ENCODE measurements around the gene COL27A1. TPM values are rescaled to one million over a fixed set of nuclear protein-coding genes. Genes with fewer than 3 reads are reported as not detected.

The COL27A1 gene
- total RNA-seq, 2 experiments from 2014 or later, result 8.4 to 9.7 TPM

GRCh38 chr9:114275246-114276004 lies 120.1 kb downstream of the COL27A1 start:
- CTCF ChIA-PET, result no interaction called here
- DNase-seq (no peak), ATAC-seq (no peak)
- H3K9me3 Mint-ChIP-seq, result no peaks in the 10 kb centered on the region
- H3K36me3 Mint-ChIP-seq (ENCODE audit: low read depth), result no peaks in the 10 kb centered on the region
- no peaks in the 10 kb centered on the region for H3K27me3 Mint-ChIP-seq
- no peak for TF ChIP-seq CTCF (IDR thresholded peaks at IDR 0.05)
- no peaks in the 10 kb centered on the region for H3K4me1 Mint-ChIP-seq (ENCODE audit: low read depth)
- intact Hi-C loops (cut with micrococcal nuclease), result no loop called here
- POLR2A ChIA-PET, result no interaction called here
- no peak overlapping the region for H3K27ac Mint-ChIP-seq
- H3K4me3 Mint-ChIP-seq, result no peak overlapping the region

- ChIA-PET CTCF (interaction anchor here (1.2 to 6.2 kb wide), 2 partner anchors 14 to 122 kb away, joined by 3 to 30 read pairs; partner anchors contain the start of gene COL27A1), POLR2A (no interaction called here)
- H3K4me1 Mint-ChIP-seq (ENCODE audit: low read depth), result no peaks in the 10 kb centered on the region
- ATAC-seq (no peak), DNase-seq (no peak)
- H3K27ac Mint-ChIP-seq, result no peak overlapping the region
- H3K36me3 Mint-ChIP-seq (ENCODE audit: low read depth), result no peaks in the 10 kb centered on the region
- no peaks in the 10 kb centered on the region for H3K9me3 Mint-ChIP-seq
- no peak for TF ChIP-seq CTCF (IDR thresholded peaks at IDR 0.05)
- intact Hi-C loops (cut with micrococcal nuclease), result no loop called here
- peaks cover 1% of the 10 kb centered on the region for H3K27me3 Mint-ChIP-seq
- H3K4me3 Mint-ChIP-seq, result no peak overlapping the region
Observed at GRCh38 chr9:114276908-114277821, 121.8 kb downstream of the COL27A1 start.

- Mint-ChIP-seq H3K27me3 (peaks cover 1% of the 10 kb centered on the region), H3K4me3 (no peak overlapping the region), H3K4me1 (ENCODE audit: low read depth) (no peaks in the 10 kb centered on the region), H3K9me3 (no peaks in the 10 kb centered on the region), H3K27ac (no peak overlapping the region), H3K36me3 (ENCODE audit: low read depth) (no peaks in the 10 kb centered on the region)
- ATAC-seq (no peak), DNase-seq (no peak)
- no peak for TF ChIP-seq CTCF (IDR thresholded peaks at IDR 0.05)
- ChIA-PET CTCF (interaction anchor here (6.2 kb wide), 1 partner anchor 13 kb away, joined by 30 read pairs; no protein-coding TSS in a partner anchor), POLR2A (no interaction called here)
- intact Hi-C loops (cut with micrococcal nuclease), result no loop called here
Observed at GRCh38 chr9:114278356-114278755, 123.0 kb downstream of the COL27A1 start.

- Mint-ChIP-seq H3K9me3 (no peaks in the 10 kb centered on the region), H3K4me1 (ENCODE audit: low read depth) (no peaks in the 10 kb centered on the region), H3K27me3 (peaks cover 1% of the 10 kb centered on the region), H3K36me3 (ENCODE audit: low read depth) (no peaks in the 10 kb centered on the region), H3K4me3 (no peak overlapping the region), H3K27ac (no peak overlapping the region)
- DNase-seq (no peak), ATAC-seq (no peak)
- POLR2A ChIA-PET, result no interaction called here
- intact Hi-C loops (cut with micrococcal nuclease), result no loop called here
- CTCF ChIA-PET, result interaction anchor here (6.2 kb wide), 1 partner anchor 13 kb away, joined by 30 read pairs; no protein-coding TSS in a partner anchor
- TF ChIP-seq CTCF (IDR thresholded peaks at IDR 0.05), result no peak
Observed at GRCh38 chr9:114278881-114279570, 123.7 kb downstream of the COL27A1 start.
